NCI-H69 (cell line): ENCODE measurements around the gene ALDH3A2.

Experiments used
- DNase-seq: peaks from one replicate; lab custom pipeline; 2025; lab: John Stamatoyannopoulos, UW

The ALDH3A2 gene

GRCh38 chr17:19648475-19649273 is at the start of gene ALDH3A2:
TSS of gene ALDH3A2 (plus strand) at chr17:19648751. CDS start at chr17:19648972, 221 bp downstream.
- DNase-seq, result peak; percentile 93

GRCh38 chr17:19610311-19610710 is 38.2 kb upstream of the ALDH3A2 start:
- DNase-seq, result no peak

- no peak for DNase-seq
These were observed 37.7 kb upstream of the ALDH3A2 start for GRCh38 chr17:19610879-19611278.

- no peak for DNase-seq
These were observed 34.6 kb upstream of the ALDH3A2 start for GRCh38 chr17:19613979-19614378.

GRCh38 chr17:19614900-19615299 is 33.7 kb upstream of the ALDH3A2 start:
- DNase-seq, result no peak

- no peak for DNase-seq
These were observed 30.5 kb upstream of the ALDH3A2 start for GRCh38 chr17:19618015-19618414.

- DNase-seq, result no peak
These were observed 28.7 kb upstream of the ALDH3A2 start for GRCh38 chr17:19619705-19620325.

GRCh38 chr17:19621697-19622096 is 26.9 kb upstream of the ALDH3A2 start:
- DNase-seq, result no peak

GRCh38 chr17:19626079-19626478 is 22.5 kb upstream of the ALDH3A2 start:
- no peak for DNase-seq

GRCh38 chr17:19629449-19629848 is 19.1 kb upstream of the ALDH3A2 start:
- DNase-seq, result no peak

GRCh38 chr17:19630035-19630434 is 18.5 kb upstream of the ALDH3A2 start:
- DNase-seq, result no peak

GRCh38 chr17:19630661-19631060 is 17.9 kb upstream of the ALDH3A2 start:
- no peak for DNase-seq

- no peak for DNase-seq
These were observed 16.6 kb upstream of the ALDH3A2 start for GRCh38 chr17:19631905-19632304.

- DNase-seq, result peak; percentile 46
These were observed 6.7 kb upstream of the ALDH3A2 start for GRCh38 chr17:19641687-19642372.

GRCh38 chr17:19642373-19642893 is 6.1 kb upstream of the ALDH3A2 start:
- DNase-seq, result no peak

- no peak for DNase-seq
These were observed 3.9 kb upstream of the ALDH3A2 start for GRCh38 chr17:19644493-19645210.

- peak; percentile 40 for DNase-seq
These were observed 2.8 kb upstream of the ALDH3A2 start for GRCh38 chr17:19645734-19646201.

GRCh38 chr17:19646788-19647696 is 1.5 kb upstream of the ALDH3A2 start:
- DNase-seq, result peak; percentile 71

- DNase-seq, result peak; percentile 81
These were observed 665 bp upstream of the ALDH3A2 start for GRCh38 chr17:19647697-19648474.

GRCh38 chr17:19649274-19649541 is 657 bp downstream of the ALDH3A2 start:
- DNase-seq, result no peak
